ENCODE data around the gene DGKD.
"Not testable (repeated sequence)": the region's sequence is repeated elsewhere in the genome, so short reads cannot be mapped to it uniquely, and the experiment has no call there.

The DGKD gene, protein sequence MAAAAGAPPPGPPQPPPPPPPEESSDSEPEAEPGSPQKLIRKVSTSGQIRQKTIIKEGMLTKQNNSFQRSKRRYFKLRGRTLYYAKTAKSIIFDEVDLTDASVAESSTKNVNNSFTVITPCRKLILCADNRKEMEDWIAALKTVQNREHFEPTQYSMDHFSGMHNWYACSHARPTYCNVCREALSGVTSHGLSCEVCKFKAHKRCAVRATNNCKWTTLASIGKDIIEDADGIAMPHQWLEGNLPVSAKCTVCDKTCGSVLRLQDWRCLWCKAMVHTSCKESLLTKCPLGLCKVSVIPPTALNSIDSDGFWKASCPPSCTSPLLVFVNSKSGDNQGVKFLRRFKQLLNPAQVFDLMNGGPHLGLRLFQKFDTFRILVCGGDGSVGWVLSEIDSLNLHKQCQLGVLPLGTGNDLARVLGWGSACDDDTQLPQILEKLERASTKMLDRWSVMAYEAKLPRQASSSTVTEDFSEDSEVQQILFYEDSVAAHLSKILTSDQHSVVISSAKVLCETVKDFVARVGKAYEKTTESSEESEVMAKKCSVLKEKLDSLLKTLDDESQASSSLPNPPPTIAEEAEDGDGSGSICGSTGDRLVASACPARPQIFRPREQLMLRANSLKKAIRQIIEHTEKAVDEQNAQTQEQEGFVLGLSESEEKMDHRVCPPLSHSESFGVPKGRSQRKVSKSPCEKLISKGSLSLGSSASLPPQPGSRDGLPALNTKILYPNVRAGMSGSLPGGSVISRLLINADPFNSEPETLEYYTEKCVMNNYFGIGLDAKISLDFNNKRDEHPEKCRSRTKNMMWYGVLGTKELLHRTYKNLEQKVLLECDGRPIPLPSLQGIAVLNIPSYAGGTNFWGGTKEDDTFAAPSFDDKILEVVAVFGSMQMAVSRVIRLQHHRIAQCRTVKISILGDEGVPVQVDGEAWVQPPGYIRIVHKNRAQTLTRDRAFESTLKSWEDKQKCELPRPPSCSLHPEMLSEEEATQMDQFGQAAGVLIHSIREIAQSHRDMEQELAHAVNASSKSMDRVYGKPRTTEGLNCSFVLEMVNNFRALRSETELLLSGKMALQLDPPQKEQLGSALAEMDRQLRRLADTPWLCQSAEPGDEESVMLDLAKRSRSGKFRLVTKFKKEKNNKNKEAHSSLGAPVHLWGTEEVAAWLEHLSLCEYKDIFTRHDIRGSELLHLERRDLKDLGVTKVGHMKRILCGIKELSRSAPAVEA

GRCh38 chr2:233353769-233354499 lies at the start of gene DGKD:
TSS of gene DGKD (plus strand) at chr2:233354494. CDS start at chr2:233354519, 25 bp downstream.
- peak; percentile 25 for DNase-seq

DNA sequence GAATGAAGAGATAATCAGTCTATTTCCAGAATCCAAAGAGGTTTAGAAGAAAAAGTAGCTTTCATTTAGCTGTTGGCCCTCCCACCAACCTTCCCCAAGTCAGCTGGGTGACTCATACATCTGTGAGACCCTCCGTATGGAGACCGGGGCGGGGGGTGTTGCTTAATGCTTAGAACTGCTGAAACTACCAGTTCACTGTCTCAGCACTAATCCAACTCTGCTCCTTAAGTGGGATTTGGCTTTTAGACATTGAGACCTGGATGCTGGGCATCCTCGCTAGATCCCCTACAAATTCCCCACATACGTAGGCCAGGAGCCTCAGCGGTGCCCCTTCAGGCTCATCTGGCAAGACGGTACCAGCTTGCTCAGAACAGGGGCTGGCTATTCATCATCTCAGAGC lies 46.7 kb upstream of the DGKD start, which contains the start of gene SAG:
Gene SAG, plus strand, starts transcription at position 252 of the 400 bp plus-strand sequence. CDS start 1,374 bp downstream, outside the sequence.
- DNase-seq = no peak

GRCh38 chr2:233311241-233311926 lies 42.9 kb upstream of the DGKD start:
- no peak for DNase-seq

DNA sequence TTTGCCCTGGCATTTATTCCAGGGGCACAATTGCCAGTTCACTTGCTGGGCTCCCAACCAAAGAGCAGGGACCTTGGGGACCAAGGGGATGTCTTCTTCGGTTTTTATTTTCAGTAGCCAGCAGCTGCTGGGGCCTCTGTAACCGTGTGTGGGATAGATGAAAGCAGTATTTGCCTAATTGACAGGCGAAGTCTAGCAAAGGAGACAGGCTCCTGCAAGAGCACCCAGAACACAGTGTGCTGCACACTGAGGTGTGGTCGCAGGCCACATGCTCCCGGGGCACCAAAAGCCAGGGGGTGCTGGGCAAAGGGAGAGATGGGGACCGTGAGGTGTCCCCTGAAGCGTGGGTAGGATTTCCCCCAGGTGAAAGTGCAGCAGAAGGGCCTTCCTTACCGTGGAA lies 41.4 kb upstream of the DGKD start:
- DNase-seq = no peak

GRCh38 chr2:233314180-233314925 lies 39.9 kb upstream of the DGKD start:
- no peak for DNase-seq

- no peak for DNase-seq
Measured at GRCh38 chr2:233317196-233317943, 36.9 kb upstream of the DGKD start.

- DNase-seq = no peak
Measured at GRCh38 chr2:233319256-233319655, 35.0 kb upstream of the DGKD start.

GRCh38 chr2:233320470-233320869 lies 33.8 kb upstream of the DGKD start:
- no peak for DNase-seq

GRCh38 chr2:233321166-233321565 lies 33.1 kb upstream of the DGKD start:
- no peak for DNase-seq

DNA sequence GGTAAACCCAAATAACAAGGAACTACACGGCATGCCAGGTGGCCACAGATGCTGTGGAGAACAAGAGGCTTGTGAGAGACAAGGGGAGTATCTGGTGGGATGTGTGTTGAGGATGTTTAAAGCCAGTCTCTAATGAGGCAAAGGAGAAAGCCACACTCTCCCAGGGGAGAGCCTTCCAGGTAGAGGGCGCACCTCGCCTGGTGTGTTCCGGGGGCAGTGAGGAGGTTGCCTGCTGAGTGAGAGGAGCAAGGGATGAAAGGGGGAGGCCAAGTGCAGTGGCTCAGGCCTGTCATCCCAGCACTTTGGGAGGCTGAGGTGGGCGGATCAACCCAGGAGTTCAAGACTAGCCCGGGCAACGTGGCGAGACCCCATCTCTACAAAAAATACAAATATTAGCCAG lies 30.4 kb upstream of the DGKD start:
- no peak for DNase-seq

DNA sequence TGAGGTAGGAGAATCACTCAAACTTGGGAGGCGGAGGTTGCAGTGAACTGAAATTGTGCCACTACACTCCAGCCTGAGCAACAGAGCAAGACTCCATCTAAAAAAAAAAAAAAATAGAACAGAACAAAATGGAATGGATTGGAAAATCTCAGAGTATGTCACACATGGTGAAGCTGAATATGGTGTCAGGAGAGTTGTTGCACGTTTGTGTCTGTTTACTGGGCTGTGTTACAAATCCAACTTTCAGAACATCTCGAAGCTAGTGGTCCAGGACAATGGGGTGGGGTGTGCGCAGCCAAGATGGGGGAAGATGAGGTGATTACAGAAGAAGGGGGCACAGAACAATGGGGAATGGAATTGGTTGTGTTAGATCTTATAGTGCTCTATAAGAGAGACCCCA lies 29.0 kb upstream of the DGKD start:
- no peak for DNase-seq

DNA sequence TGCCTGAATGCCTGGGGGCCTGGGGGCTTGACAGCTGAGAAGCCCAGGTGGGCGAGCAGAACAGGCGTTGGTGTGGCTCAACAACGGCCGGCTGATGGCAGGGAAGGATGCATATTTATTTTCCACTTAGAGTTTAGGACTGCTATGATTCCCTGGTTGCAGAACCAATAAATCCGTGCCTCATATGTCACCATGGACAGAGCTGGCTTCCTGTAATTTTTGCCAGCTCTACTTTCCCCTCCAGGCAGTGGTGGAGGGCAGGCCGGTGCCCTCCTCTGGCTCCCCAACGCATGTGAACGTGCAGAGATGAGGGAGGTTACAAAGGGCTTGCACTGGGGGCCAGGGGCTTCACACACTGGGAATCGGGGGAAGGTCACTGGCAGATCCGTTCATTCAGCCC lies 28.5 kb upstream of the DGKD start:
- no peak for DNase-seq

- no peak for DNase-seq
Measured at GRCh38 chr2:233326500-233326899, 27.8 kb upstream of the DGKD start.

DNA sequence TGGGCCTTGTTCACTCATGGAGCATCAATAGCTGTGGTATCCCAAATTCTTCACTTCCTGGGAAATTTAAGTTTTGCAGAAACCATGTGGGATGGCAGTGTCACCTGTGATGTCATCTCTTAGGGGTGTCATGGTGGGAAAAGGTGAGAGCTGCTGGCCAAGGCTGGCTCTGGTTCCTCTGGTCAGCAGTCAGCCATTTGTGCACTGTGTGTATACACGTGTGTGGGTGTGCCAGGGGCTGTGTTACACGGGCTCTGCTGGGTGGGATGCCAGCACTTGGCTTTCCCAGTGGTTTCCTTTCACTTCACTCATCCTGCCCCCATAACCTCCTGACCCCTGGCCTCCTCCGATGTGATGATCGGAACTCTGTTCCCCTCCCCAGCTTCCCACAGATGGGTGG lies 25.4 kb upstream of the DGKD start:
- DNase-seq = no peak

- DNase-seq = no peak
Measured at GRCh38 chr2:233329489-233330135, 24.7 kb upstream of the DGKD start.

DNA sequence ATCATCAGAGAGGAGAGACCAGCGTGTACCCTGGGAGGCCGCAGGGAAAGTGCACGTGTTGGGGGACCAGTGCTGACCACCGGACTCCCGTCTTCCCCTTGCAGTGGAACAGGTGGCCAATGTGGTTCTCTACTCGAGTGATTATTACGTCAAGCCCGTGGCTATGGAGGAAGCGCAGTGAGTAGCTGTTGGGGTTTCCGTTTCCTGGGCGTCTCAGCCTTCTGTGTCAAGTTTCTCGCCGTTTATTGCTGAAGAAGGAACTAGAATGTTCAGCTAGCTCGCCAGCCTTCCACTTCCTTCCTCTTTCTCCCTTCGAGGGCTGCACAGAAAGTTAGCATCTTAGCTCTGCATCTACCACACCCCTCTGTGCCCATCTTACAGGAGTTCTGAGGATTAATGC lies 22.8 kb upstream of the DGKD start:
- peak; percentile 100 for DNase-seq

- DNase-seq = no peak
Measured at GRCh38 chr2:233332125-233332524, 22.2 kb upstream of the DGKD start.

- DNase-seq = no peak
Measured at GRCh38 chr2:233334915-233335314, 19.4 kb upstream of the DGKD start.

DNA sequence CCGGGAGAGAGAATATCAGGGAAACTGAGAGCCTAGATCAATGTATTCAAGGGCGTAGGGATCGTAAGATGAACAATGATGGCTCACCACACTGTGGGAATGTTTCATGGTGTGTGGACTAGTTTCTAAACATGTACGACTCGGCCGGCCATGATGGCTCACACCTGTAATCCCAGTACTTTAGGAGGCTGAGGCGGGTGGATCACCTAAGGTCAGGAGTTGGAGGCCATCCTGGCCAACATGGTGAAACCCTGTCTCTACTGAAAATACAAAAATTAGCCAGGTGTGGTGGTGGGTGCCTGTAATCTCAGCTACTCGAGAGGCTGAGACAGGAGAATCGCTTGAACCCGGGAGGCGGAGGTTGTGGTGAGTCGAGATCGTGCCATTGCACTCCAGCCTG lies 18.2 kb upstream of the DGKD start:
- not testable (repeated sequence) for DNase-seq

DNA sequence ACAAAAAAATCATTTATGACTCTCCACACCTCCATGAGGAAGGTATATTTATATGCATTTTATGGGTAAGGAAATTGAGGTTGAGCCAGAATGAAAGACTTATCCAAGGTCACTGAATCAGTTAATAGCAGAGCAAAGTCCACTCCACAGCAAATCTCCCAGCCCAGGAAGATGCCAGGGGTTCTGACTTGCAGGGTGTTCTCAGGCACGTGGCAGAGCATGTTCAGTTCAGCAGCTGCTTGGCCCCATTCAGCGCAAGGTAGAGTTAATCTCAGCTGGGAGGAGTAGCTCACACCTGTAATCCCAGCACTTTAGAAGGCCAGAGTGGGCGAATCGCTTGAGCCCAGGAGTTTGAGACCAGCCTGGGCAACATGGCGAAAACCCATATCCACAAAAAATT lies 17.8 kb upstream of the DGKD start:
- DNase-seq = no peak
